Measurements from ENCODE around the gene CGNL1.

CGNL1 gene

DNA sequence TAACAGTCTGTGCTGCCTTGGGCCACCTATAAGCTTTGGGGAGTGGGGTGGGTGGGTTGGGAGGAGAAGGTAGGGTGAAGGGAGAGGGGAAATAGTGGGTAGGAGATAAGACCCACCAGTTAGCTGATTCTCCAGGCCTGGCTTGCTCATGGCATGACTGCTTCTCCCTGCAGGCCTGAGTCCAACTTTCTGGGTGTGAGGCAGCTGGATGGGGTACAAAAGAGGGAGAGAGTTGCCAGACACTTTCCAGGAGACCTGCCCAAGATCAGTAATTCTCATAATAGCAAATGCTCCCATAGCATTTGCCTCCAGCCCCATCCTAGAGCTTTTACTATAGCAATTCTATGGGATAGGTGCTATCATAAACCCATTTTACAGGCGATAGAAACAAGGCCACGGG lies 7.7 kb downstream of the CGNL1 start:
- Histone ChIP-seq H3K27me3 (replicated peaks in 2 of 5; ENCODE audit: control insufficient read depth in 4 of 5, insufficient read depth in 5 of 5, low read length in 4 of 5) (peaks cover 0 to 5% (median under 1%) of the 10 kb centered on the region in 5 experiments), H3K4me1 (ENCODE audit: control extremely low read depth in 1 of 4, control insufficient read depth in 4 of 4, insufficient read depth in 4 of 4, low read length in 3 of 4) (no peaks in the 10 kb centered on the region), H3K4me3 (ENCODE audit: control insufficient read depth in 1 of 7, extremely low read depth in 1 of 7, insufficient read depth in 4 of 7, low read depth in 2 of 7, low read length in 6 of 7) (no peak overlapping the region), H3K9me3 (ENCODE audit: control extremely low read depth in 1 of 5, control insufficient read depth in 4 of 5, insufficient read depth in 2 of 5, low read depth in 1 of 5, low read length in 4 of 5) (no peaks in the 10 kb centered on the region), H3K36me3 (ENCODE audit: control insufficient read depth in 4 of 4, insufficient read depth in 4 of 4, low read length in 3 of 4) (no peaks in the 10 kb centered on the region), H3K27ac (ENCODE audit: insufficient read depth in 1 of 2, low read depth in 1 of 2, low read length in 2 of 2, poor library complexity in 1 of 2, severe bottlenecking in 2 of 2) (no peak overlapping the region)
- DNase-seq: no peak
- 100% methylated on average over 2 of the region's 2 CpGs for whole genome bisulfite sequencing (ENCODE audit: insufficient coverage)
- ChIA-PET CTCF (no interaction called here), POLR2A (no interaction called here)

DNA sequence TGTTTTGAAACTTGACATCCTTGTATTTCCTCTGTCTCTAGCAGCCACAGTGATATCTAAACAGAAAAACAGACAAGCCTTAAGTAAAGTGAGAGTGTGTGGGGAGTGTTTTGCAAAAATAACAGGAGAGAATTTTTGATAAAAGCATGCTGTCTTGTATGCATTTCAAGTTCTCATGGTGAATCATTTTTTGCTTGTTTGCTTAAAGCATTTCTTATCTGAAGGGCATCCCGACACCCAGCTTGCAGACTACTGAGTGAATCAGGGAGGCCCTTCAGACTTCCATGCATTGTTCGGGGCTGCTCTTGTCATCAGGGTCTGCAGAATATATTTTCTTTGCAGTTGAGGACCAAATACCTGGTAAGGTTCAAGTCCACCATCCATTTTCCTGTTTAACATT lies 8.5 kb downstream of the CGNL1 start:
- CTCF ChIA-PET: no interaction called here
- Histone ChIP-seq H3K27ac (ENCODE audit: insufficient read depth in 1 of 2, low read depth in 1 of 2, low read length in 2 of 2, poor library complexity in 1 of 2, severe bottlenecking in 2 of 2) (no peak overlapping the region), H3K36me3 (ENCODE audit: control insufficient read depth in 4 of 4, insufficient read depth in 4 of 4, low read length in 3 of 4) (no peaks in the 10 kb centered on the region), H3K9me3 (ENCODE audit: control extremely low read depth in 1 of 5, control insufficient read depth in 4 of 5, insufficient read depth in 2 of 5, low read depth in 1 of 5, low read length in 4 of 5) (no peaks in the 10 kb centered on the region), H3K27me3 (replicated peaks in 2 of 5; ENCODE audit: control insufficient read depth in 4 of 5, insufficient read depth in 5 of 5, low read length in 4 of 5) (peaks cover 0 to 5% (median 0%) of the 10 kb centered on the region in 5 experiments), H3K4me1 (ENCODE audit: control extremely low read depth in 1 of 4, control insufficient read depth in 4 of 4, insufficient read depth in 4 of 4, low read length in 3 of 4) (no peaks in the 10 kb centered on the region), H3K4me3 (ENCODE audit: control insufficient read depth in 1 of 7, extremely low read depth in 1 of 7, insufficient read depth in 4 of 7, low read depth in 2 of 7, low read length in 6 of 7) (no peak overlapping the region)
- DNase-seq: no peak
- POLR2A ChIA-PET: no interaction called here
- 100% methylated on average over 1 of the region's 2 CpGs for WGBS (ENCODE audit: insufficient coverage)

- ChIA-PET CTCF (interaction anchor here (1.1 kb wide), 1 partner anchor 45 kb away, joined by 3 read pairs; no protein-coding TSS in a partner anchor), POLR2A (interaction anchor here (0.6 kb wide), 1 partner anchor 22 kb away, joined by 3 read pairs; no protein-coding TSS in a partner anchor)
- Histone ChIP-seq H3K27ac (ENCODE audit: insufficient read depth in 1 of 2, low read depth in 1 of 2, low read length in 2 of 2, poor library complexity in 1 of 2, severe bottlenecking in 2 of 2) (no peak overlapping the region), H3K4me3 (ENCODE audit: control insufficient read depth in 1 of 7, extremely low read depth in 1 of 7, insufficient read depth in 4 of 7, low read depth in 2 of 7, low read length in 6 of 7) (no peak overlapping the region), H3K4me1 (ENCODE audit: control extremely low read depth in 1 of 4, control insufficient read depth in 4 of 4, insufficient read depth in 4 of 4, low read length in 3 of 4) (no peaks in the 10 kb centered on the region), H3K27me3 (replicated peaks in 2 of 5; ENCODE audit: control insufficient read depth in 4 of 5, insufficient read depth in 5 of 5, low read length in 4 of 5) (peaks cover 0 to 5% (median 0%) of the 10 kb centered on the region in 5 experiments), H3K36me3 (ENCODE audit: control insufficient read depth in 4 of 4, insufficient read depth in 4 of 4, low read length in 3 of 4) (no peaks in the 10 kb centered on the region), H3K9me3 (ENCODE audit: control extremely low read depth in 1 of 5, control insufficient read depth in 4 of 5, insufficient read depth in 2 of 5, low read depth in 1 of 5, low read length in 4 of 5) (peaks cover 0 to 4% (median 0%) of the 10 kb centered on the region in 5 experiments)
- 94% methylated on average over 6 of the region's 7 CpGs for WGBS (ENCODE audit: insufficient coverage)
- no peak for DNase-seq
Measured at GRCh38 chr15:57385923-57386390, 9.7 kb downstream of the CGNL1 start.

GRCh38 chr15:57386976-57387375 lies 10.7 kb downstream of the CGNL1 start:
- Histone ChIP-seq H3K27me3 (replicated peaks in 2 of 5; ENCODE audit: control insufficient read depth in 4 of 5, insufficient read depth in 5 of 5, low read length in 4 of 5) (peaks cover 0 to 2% (median 0%) of the 10 kb centered on the region in 5 experiments), H3K4me1 (ENCODE audit: control extremely low read depth in 1 of 4, control insufficient read depth in 4 of 4, insufficient read depth in 4 of 4, low read length in 3 of 4) (no peaks in the 10 kb centered on the region), H3K36me3 (ENCODE audit: control insufficient read depth in 4 of 4, insufficient read depth in 4 of 4, low read length in 3 of 4) (no peaks in the 10 kb centered on the region), H3K4me3 (ENCODE audit: control insufficient read depth in 1 of 7, extremely low read depth in 1 of 7, insufficient read depth in 4 of 7, low read depth in 2 of 7, low read length in 6 of 7) (no peak overlapping the region), H3K9me3 (ENCODE audit: control extremely low read depth in 1 of 5, control insufficient read depth in 4 of 5, insufficient read depth in 2 of 5, low read depth in 1 of 5, low read length in 4 of 5) (peaks cover 0 to 11% (median 0%) of the 10 kb centered on the region in 5 experiments), H3K27ac (ENCODE audit: insufficient read depth in 1 of 2, low read depth in 1 of 2, low read length in 2 of 2, poor library complexity in 1 of 2, severe bottlenecking in 2 of 2) (no peak overlapping the region)
- POLR2A ChIA-PET: no interaction called here
- DNase-seq: no peak
- CTCF ChIA-PET: interaction anchor here (1.1 kb wide), 1 partner anchor 46 kb away, joined by 3 read pairs; no protein-coding TSS in a partner anchor
- WGBS (ENCODE audit: insufficient coverage): 94% methylated on average over 4 of the region's 4 CpGs

GRCh38 chr15:57387564-57388076 lies 11.3 kb downstream of the CGNL1 start:
- no peaks in the 10 kb centered on the region for H3K4me1 ChIP-seq (ENCODE audit: control extremely low read depth in 1 of 4, control insufficient read depth in 4 of 4, insufficient read depth in 4 of 4, low read length in 3 of 4)
- H3K27me3 ChIP-seq (replicated peaks in 2 of 5; ENCODE audit: control insufficient read depth in 4 of 5, insufficient read depth in 5 of 5, low read length in 4 of 5): peaks cover 0 to 2% (median 0%) of the 10 kb centered on the region in 5 experiments
- no peak overlapping the region for H3K4me3 ChIP-seq (ENCODE audit: control insufficient read depth in 1 of 7, extremely low read depth in 1 of 7, insufficient read depth in 4 of 7, low read depth in 2 of 7, low read length in 6 of 7)
- ChIA-PET CTCF (no interaction called here), POLR2A (no interaction called here)
- H3K27ac ChIP-seq (ENCODE audit: insufficient read depth in 1 of 2, low read depth in 1 of 2, low read length in 2 of 2, poor library complexity in 1 of 2, severe bottlenecking in 2 of 2): no peak overlapping the region
- DNase-seq: no peak
- no peaks in the 10 kb centered on the region for H3K36me3 ChIP-seq (ENCODE audit: control insufficient read depth in 4 of 4, insufficient read depth in 4 of 4, low read length in 3 of 4)
- peaks cover 0 to 11% (median 0%) of the 10 kb centered on the region in 5 experiments for H3K9me3 ChIP-seq (ENCODE audit: control extremely low read depth in 1 of 5, control insufficient read depth in 4 of 5, insufficient read depth in 2 of 5, low read depth in 1 of 5, low read length in 4 of 5)
- WGBS (ENCODE audit: insufficient coverage): 64% methylated on average over 3 of the region's 3 CpGs

DNA sequence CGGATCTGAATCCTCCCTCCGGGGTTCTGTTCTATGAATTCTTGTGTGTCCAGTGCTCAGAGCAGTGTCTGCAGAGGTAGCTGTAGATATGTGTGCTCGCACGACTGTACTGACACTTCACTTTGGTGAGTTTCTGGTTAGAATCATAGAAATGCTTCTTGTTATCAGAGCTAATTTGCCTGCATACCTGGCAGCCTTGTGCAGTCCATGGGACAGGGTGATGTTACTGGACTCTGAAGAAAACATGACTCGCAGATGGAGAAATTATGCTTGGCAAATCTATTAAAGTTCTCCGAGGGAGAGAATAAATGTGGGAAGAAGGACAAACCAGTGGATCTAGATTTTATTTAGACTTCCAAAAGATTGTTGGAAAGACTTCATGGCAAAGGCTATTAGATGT lies 12.2 kb downstream of the CGNL1 start:
- ChIA-PET CTCF (interaction anchor here (0.9 kb wide), 1 partner anchor 10 kb away, joined by 3 read pairs; no protein-coding TSS in a partner anchor), POLR2A (no interaction called here)
- H3K4me1 ChIP-seq (ENCODE audit: control extremely low read depth in 1 of 4, control insufficient read depth in 4 of 4, insufficient read depth in 4 of 4, low read length in 3 of 4): no peaks in the 10 kb centered on the region
- no peak overlapping the region for H3K27ac ChIP-seq (ENCODE audit: insufficient read depth in 1 of 2, low read depth in 1 of 2, low read length in 2 of 2, poor library complexity in 1 of 2, severe bottlenecking in 2 of 2)
- peaks cover 0 to 11% (median 0%) of the 10 kb centered on the region in 5 experiments for H3K9me3 ChIP-seq (ENCODE audit: control extremely low read depth in 1 of 5, control insufficient read depth in 4 of 5, insufficient read depth in 2 of 5, low read depth in 1 of 5, low read length in 4 of 5)
- H3K4me3 ChIP-seq (ENCODE audit: control insufficient read depth in 1 of 7, extremely low read depth in 1 of 7, insufficient read depth in 4 of 7, low read depth in 2 of 7, low read length in 6 of 7): no peak overlapping the region
- H3K27me3 ChIP-seq (replicated peaks in 2 of 5; ENCODE audit: control insufficient read depth in 4 of 5, insufficient read depth in 5 of 5, low read length in 4 of 5): peaks cover 0 to 2% (median 0%) of the 10 kb centered on the region in 5 experiments
- no peak for DNase-seq
- no peaks in the 10 kb centered on the region for H3K36me3 ChIP-seq (ENCODE audit: control insufficient read depth in 4 of 4, insufficient read depth in 4 of 4, low read length in 3 of 4)
- 98% methylated on average over 6 of the region's 6 CpGs for WGBS (ENCODE audit: insufficient coverage)

GRCh38 chr15:57389991-57390390 lies 13.7 kb downstream of the CGNL1 start:
- ChIA-PET CTCF (no interaction called here), POLR2A (no interaction called here)
- Histone ChIP-seq H3K27ac (ENCODE audit: insufficient read depth in 1 of 2, low read depth in 1 of 2, low read length in 2 of 2, poor library complexity in 1 of 2, severe bottlenecking in 2 of 2) (no peak overlapping the region), H3K9me3 (ENCODE audit: control extremely low read depth in 1 of 5, control insufficient read depth in 4 of 5, insufficient read depth in 2 of 5, low read depth in 1 of 5, low read length in 4 of 5) (peaks cover 0 to 11% (median 0%) of the 10 kb centered on the region in 5 experiments), H3K27me3 (replicated peaks in 2 of 5; ENCODE audit: control insufficient read depth in 4 of 5, insufficient read depth in 5 of 5, low read length in 4 of 5) (no peaks in the 10 kb centered on the region), H3K4me3 (ENCODE audit: control insufficient read depth in 1 of 7, extremely low read depth in 1 of 7, insufficient read depth in 4 of 7, low read depth in 2 of 7, low read length in 6 of 7) (no peak overlapping the region), H3K4me1 (ENCODE audit: control extremely low read depth in 1 of 4, control insufficient read depth in 4 of 4, insufficient read depth in 4 of 4, low read length in 3 of 4) (no peaks in the 10 kb centered on the region), H3K36me3 (ENCODE audit: control insufficient read depth in 4 of 4, insufficient read depth in 4 of 4, low read length in 3 of 4) (no peaks in the 10 kb centered on the region)
- no peak for DNase-seq
- 80% methylated on average over 1 of the region's 4 CpGs for WGBS (ENCODE audit: insufficient coverage)

All from common myeloid progenitor, CD34-positive (primary cell).